Measurements from ENCODE around the gene STARD6.
"Not testable (repeated sequence)": the region's sequence is repeated elsewhere in the genome, so short reads cannot be mapped to it uniquely, and the experiment has no call there.

STARD6 gene

GRCh38 chr18:54335638-54336173, 22.0 kb downstream of the STARD6 start:
- no peak for DNase-seq

GRCh38 chr18:54330768-54331548, 26.7 kb downstream of the STARD6 start:
- DNase-seq = no peak

GRCh38 chr18:54329787-54330186, 27.9 kb downstream of the STARD6 start:
- DNase-seq = no peak

GRCh38 chr18:54327818-54328217, 29.8 kb downstream of the STARD6 start:
- no peak for DNase-seq

GRCh38 chr18:54323970-54324369, 33.7 kb downstream of the STARD6 start:
- DNase-seq = no peak

- DNase-seq = no peak
Observed at GRCh38 chr18:54323561-54323960, 34.1 kb downstream of the STARD6 start.

- no peak for DNase-seq
Observed at GRCh38 chr18:54316071-54316820, 41.4 kb downstream of the STARD6 start.

- not testable (repeated sequence) for DNase-seq
Observed at GRCh38 chr18:54309564-54309963, 48.1 kb downstream of the STARD6 start.

GRCh38 chr18:54303408-54303807, 54.2 kb downstream of the STARD6 start:
- no peak for DNase-seq

- not testable (repeated sequence) for DNase-seq
Observed at GRCh38 chr18:54298991-54299390, 58.7 kb downstream of the STARD6 start.

GRCh38 chr18:54296062-54296461, 61.6 kb downstream of the STARD6 start:
- DNase-seq = no peak

- DNase-seq = no peak
Observed at GRCh38 chr18:54294274-54294673, 63.4 kb downstream of the STARD6 start.

- no peak for DNase-seq
Observed at GRCh38 chr18:54284981-54285785, 72.5 kb downstream of the STARD6 start.

- no peak for DNase-seq
Observed at GRCh38 chr18:54284535-54284934, 73.1 kb downstream of the STARD6 start.

- peak; percentile 77 for DNase-seq
Observed at GRCh38 chr18:54280220-54280569, 77.5 kb downstream of the STARD6 start.

GRCh38 chr18:54279477-54280219, 78.0 kb downstream of the STARD6 start:
- DNase-seq = peak; percentile 77

GRCh38 chr18:54278615-54279014, 79.0 kb downstream of the STARD6 start:
- DNase-seq = no peak

- no peak for DNase-seq
Observed at GRCh38 chr18:54277899-54278298, 79.8 kb downstream of the STARD6 start.

Measured in NCI-H526 treated with DMSO at 0.1 percent for 48 hours (cell line).